ENCODE results near the gene ANKRD23.

DNA sequence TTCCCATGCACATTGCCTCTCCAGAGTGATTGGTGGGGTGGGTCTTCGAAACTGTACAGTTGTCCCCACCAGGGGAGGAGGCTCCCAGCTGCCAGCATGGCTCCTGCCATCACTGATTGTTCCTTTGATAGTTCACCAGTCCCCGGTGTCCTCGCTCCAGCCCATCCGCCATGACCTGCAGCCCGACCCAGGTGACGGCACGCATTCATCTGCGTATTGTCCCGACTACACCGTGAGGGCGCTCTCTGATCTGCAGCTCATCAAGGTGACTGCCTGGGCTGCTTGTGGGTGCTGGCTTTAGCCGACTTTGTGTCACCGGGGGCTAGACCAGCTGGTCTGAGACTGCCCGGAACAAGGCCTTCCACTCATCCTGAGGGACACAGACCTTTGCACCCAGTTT is 15.4 kb downstream of the ANKRD23 start:
- TF ChIP-seq, protein P1, sequence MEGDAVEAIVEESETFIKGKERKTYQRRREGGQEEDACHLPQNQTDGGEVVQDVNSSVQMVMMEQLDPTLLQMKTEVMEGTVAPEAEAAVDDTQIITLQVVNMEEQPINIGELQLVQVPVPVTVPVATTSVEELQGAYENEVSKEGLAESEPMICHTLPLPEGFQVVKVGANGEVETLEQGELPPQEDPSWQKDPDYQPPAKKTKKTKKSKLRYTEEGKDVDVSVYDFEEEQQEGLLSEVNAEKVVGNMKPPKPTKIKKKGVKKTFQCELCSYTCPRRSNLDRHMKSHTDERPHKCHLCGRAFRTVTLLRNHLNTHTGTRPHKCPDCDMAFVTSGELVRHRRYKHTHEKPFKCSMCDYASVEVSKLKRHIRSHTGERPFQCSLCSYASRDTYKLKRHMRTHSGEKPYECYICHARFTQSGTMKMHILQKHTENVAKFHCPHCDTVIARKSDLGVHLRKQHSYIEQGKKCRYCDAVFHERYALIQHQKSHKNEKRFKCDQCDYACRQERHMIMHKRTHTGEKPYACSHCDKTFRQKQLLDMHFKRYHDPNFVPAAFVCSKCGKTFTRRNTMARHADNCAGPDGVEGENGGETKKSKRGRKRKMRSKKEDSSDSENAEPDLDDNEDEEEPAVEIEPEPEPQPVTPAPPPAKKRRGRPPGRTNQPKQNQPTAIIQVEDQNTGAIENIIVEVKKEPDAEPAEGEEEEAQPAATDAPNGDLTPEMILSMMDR (IDR thresholded peaks at IDR 0.05), result no peak
- no peak for TF ChIP-seq POLR2A (IDR thresholded peaks at IDR 0.05)

All from heart left ventricle (tissue), 13 donors.